ENCODE measurements around the gene CASP1.

DNA sequence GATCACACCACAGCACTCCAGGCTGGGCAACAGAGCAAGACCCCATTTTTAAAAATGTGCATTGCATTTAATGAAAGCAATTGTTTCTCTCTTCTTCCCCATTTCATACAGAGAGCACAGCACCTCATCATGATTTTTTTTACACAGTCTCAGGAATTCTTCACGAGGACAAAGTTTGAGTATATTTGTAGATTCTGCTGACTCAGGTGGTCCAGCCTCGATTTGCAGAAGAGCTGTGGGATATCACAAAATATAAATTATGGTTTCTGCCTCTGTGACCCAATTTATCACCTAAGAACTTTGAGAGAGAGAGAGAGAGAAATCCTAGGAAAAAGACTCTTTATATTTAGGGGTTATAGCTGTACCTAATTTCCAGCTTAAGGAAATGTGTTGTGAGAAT lies 31.8 kb downstream of the CASP1 start:
- TF ChIP-seq, protein P1, sequence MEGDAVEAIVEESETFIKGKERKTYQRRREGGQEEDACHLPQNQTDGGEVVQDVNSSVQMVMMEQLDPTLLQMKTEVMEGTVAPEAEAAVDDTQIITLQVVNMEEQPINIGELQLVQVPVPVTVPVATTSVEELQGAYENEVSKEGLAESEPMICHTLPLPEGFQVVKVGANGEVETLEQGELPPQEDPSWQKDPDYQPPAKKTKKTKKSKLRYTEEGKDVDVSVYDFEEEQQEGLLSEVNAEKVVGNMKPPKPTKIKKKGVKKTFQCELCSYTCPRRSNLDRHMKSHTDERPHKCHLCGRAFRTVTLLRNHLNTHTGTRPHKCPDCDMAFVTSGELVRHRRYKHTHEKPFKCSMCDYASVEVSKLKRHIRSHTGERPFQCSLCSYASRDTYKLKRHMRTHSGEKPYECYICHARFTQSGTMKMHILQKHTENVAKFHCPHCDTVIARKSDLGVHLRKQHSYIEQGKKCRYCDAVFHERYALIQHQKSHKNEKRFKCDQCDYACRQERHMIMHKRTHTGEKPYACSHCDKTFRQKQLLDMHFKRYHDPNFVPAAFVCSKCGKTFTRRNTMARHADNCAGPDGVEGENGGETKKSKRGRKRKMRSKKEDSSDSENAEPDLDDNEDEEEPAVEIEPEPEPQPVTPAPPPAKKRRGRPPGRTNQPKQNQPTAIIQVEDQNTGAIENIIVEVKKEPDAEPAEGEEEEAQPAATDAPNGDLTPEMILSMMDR (IDR thresholded peaks at IDR 0.05 in 8 of 11, conservative IDR thresholded peaks at IDR 0.05 in 3 of 11), result no peak
- no peak for TF ChIP-seq POLR2AphosphoS5 (IDR thresholded peaks at IDR 0.05)

Data from spleen (tissue), 7 donors.